NT2/D1 (cell line): ENCODE data around the gene OMP.

ENCODE experiments used
- DNase-seq: peaks from one replicate; pipeline ENCODE4 v3.0.0-alpha.2; 2011; ENCODE audit warnings: low read depth, low spot score
- H3K27me3 ChIP-seq: 2 replicates; pipeline ENCODE4 v1.6.0; 2011; ENCODE audit warnings: mild to moderate bottlenecking; ENCODE audit not compliant: insufficient read length, insufficient read depth
- H3K36me3 ChIP-seq: 2 replicates; pipeline ENCODE4 v1.6.1; 2011; ENCODE audit warnings: mild to moderate bottlenecking, low read length, mixed read lengths; ENCODE audit not compliant: insufficient read depth, insufficient read length
- H3K4me1 ChIP-seq: 2 replicates; pipeline ENCODE4 v1.5.1; 2011; ENCODE audit not compliant: insufficient read depth, insufficient read length
- H3K4me3 ChIP-seq: 2 replicates; pipeline ENCODE4 v1.5.1; 2011; ENCODE audit warnings: low read depth; ENCODE audit not compliant: insufficient read length
- H3K9ac ChIP-seq: 2 replicates; pipeline ENCODE4 v1.6.0; 2011; ENCODE audit warnings: low read depth; ENCODE audit not compliant: insufficient read length
- H3K9me3 ChIP-seq: 2 replicates; pipeline ENCODE4 v1.5.1; 2011; ENCODE audit warnings: mild to moderate bottlenecking, low read length; ENCODE audit not compliant: insufficient read depth
- SUZ12 ChIP-seq: IDR thresholded peaks from 2 replicates; pipeline ENCODE4 v1.6.1; 2011; ENCODE audit not compliant: insufficient read length, insufficient read depth; ENCODE audit errors: extremely low read depth
- YY1 ChIP-seq: IDR thresholded peaks from 2 replicates; pipeline ENCODE4 v1.6.1; 2011; ENCODE audit not compliant: insufficient read length, insufficient read depth
- ZNF274 ChIP-seq: IDR thresholded peaks from 2 replicates; pipeline ENCODE4 v1.6.1; 2011; ENCODE audit warnings: mild to moderate bottlenecking, low read depth, low read length

The OMP gene

GRCh38 chr11:77123591-77123990 is 21.0 kb downstream of the OMP start:
- TF ChIP-seq ZNF274: no peak
- no peak for TF ChIP-seq YY1
- Histone ChIP-seq H3K36me3 (peaks cover 14% of the 10 kb centered on the region), H3K27me3 (no peaks in the 10 kb centered on the region), H3K4me3 (no peak overlapping the region), H3K4me1 (peaks cover 11% of the 10 kb centered on the region), H3K9ac (no peak overlapping the region), H3K9me3 (no peaks in the 10 kb centered on the region)
- DNase-seq: no peak

- no peak overlapping the region for H3K4me3 ChIP-seq
- peaks cover 11% of the 10 kb centered on the region for H3K4me1 ChIP-seq
- DNase-seq: no peak
- no peaks in the 10 kb centered on the region for H3K9me3 ChIP-seq
- TF ChIP-seq SUZ12 (no peak), ZNF274 (no peak), YY1 (no peak)
- H3K9ac ChIP-seq: no peak overlapping the region
- peaks cover 14% of the 10 kb centered on the region for H3K36me3 ChIP-seq
- H3K27me3 ChIP-seq: no peaks in the 10 kb centered on the region
These were observed 21.4 kb downstream of the OMP start for GRCh38 chr11:77124041-77124440.

GRCh38 chr11:77124488-77124887 is 21.8 kb downstream of the OMP start:
- Histone ChIP-seq H3K36me3 (peaks cover 14% of the 10 kb centered on the region), H3K9ac (no peak overlapping the region), H3K4me3 (no peak overlapping the region), H3K9me3 (no peaks in the 10 kb centered on the region), H3K27me3 (no peaks in the 10 kb centered on the region), H3K4me1 (peaks cover 11% of the 10 kb centered on the region)
- TF ChIP-seq YY1 (no peak), SUZ12 (no peak), ZNF274 (no peak)
- DNase-seq: no peak

GRCh38 chr11:77125191-77125590 is 22.6 kb downstream of the OMP start:
- no peak overlapping the region for H3K4me3 ChIP-seq
- no peaks in the 10 kb centered on the region for H3K27me3 ChIP-seq
- H3K9me3 ChIP-seq: no peaks in the 10 kb centered on the region
- peaks cover 11% of the 10 kb centered on the region for H3K4me1 ChIP-seq
- H3K9ac ChIP-seq: no peak overlapping the region
- DNase-seq: no peak
- H3K36me3 ChIP-seq: peaks cover 10% of the 10 kb centered on the region
- TF ChIP-seq ZNF274 (no peak), YY1 (no peak), SUZ12 (no peak)

- no peaks in the 10 kb centered on the region for H3K9me3 ChIP-seq
- H3K36me3 ChIP-seq: peaks cover 8% of the 10 kb centered on the region
- no peak for DNase-seq
- H3K9ac ChIP-seq: no peak overlapping the region
- no peak for TF ChIP-seq ZNF274
- no peak for TF ChIP-seq SUZ12
- H3K4me1 ChIP-seq: peaks cover 11% of the 10 kb centered on the region
- no peak overlapping the region for H3K4me3 ChIP-seq
- H3K27me3 ChIP-seq: no peaks in the 10 kb centered on the region
These were observed 23.1 kb downstream of the OMP start for GRCh38 chr11:77125695-77126094.

- H3K9ac ChIP-seq: peak overlapping the region; percentile 42
- no peak for DNase-seq
- H3K9me3 ChIP-seq: no peaks in the 10 kb centered on the region
- no peaks in the 10 kb centered on the region for H3K27me3 ChIP-seq
- H3K4me1 ChIP-seq: peaks cover 16% of the 10 kb centered on the region
- no peak overlapping the region for H3K4me3 ChIP-seq
- peaks cover 5% of the 10 kb centered on the region for H3K36me3 ChIP-seq
- no peak for TF ChIP-seq YY1
- no peak for TF ChIP-seq SUZ12
- TF ChIP-seq ZNF274: no peak
These were observed 23.6 kb downstream of the OMP start for GRCh38 chr11:77126156-77126775.

GRCh38 chr11:77126861-77127234 is 24.2 kb downstream of the OMP start:
- H3K27me3 ChIP-seq: no peaks in the 10 kb centered on the region
- H3K9me3 ChIP-seq: no peaks in the 10 kb centered on the region
- H3K4me1 ChIP-seq: peaks cover 17% of the 10 kb centered on the region
- DNase-seq: no peak
- peak overlapping the region; percentile 42 for H3K9ac ChIP-seq
- peaks cover 5% of the 10 kb centered on the region for H3K36me3 ChIP-seq
- no peak overlapping the region for H3K4me3 ChIP-seq
- TF ChIP-seq YY1 (no peak), SUZ12 (no peak), ZNF274 (no peak)
